ENCODE data around the gene CDH13.

Gene CDH13

GRCh38 chr16:83136419-83136818 lies 509.6 kb downstream of the CDH13 start:
- Histone ChIP-seq H3K9ac (ENCODE audit: low read length) (no peak overlapping the region), H3K4me1 (ENCODE audit: control insufficient read depth in 1 of 2, insufficient read depth in 2 of 2, low read length in 2 of 2) (no peaks in the 10 kb centered on the region), H4K8ac (ENCODE audit: low read depth, low read length) (no peak overlapping the region), H3K14ac (ENCODE audit: low read length) (no peak overlapping the region), H3K4ac (ENCODE audit: low read depth, low read length) (no peak overlapping the region), H2BK5ac (ENCODE audit: low read depth, low read length, poor library complexity) (no peak overlapping the region), H3K4me2 (ENCODE audit: low read length) (no peak overlapping the region), H3K79me2 (ENCODE audit: control insufficient read depth, insufficient read depth, low read length, poor library complexity) (no peaks in the 10 kb centered on the region), H3K27ac (ENCODE audit: low read depth, low read length) (no peak overlapping the region), H3K4me3 (ENCODE audit: low read depth, low read length) (no peak overlapping the region), H3K36me3 (ENCODE audit: control insufficient read depth in 1 of 2, insufficient read depth in 2 of 2, low read length in 2 of 2) (no peaks in the 10 kb centered on the region), H2AFZ (ENCODE audit: insufficient read depth, low read length, poor library complexity) (no peak overlapping the region), H3K18ac (ENCODE audit: low read length) (no peak overlapping the region), H4K12ac (ENCODE audit: low read depth, low read length) (no peak overlapping the region), H2BK12ac (ENCODE audit: low read length) (no peak overlapping the region), H2AK5ac (ENCODE audit: low read length) (no peak overlapping the region), H2BK120ac (ENCODE audit: insufficient read depth, low read length, poor library complexity) (no peak overlapping the region), H3K23ac (ENCODE audit: low read length) (no peak overlapping the region), H3K79me1 (ENCODE audit: low read length) (no peaks in the 10 kb centered on the region), H3K27me3 (ENCODE audit: insufficient read depth, low read length) (no peaks in the 10 kb centered on the region), H3K9me3 (ENCODE audit: insufficient read depth, low read depth, low read length) (no peaks in the 10 kb centered on the region), H4K91ac (ENCODE audit: low read depth, low read length) (no peak overlapping the region)
- no peak for DNase-seq
- no CpG with 5 or more reads among the region's 9 CpGs for WGBS (ENCODE audit: extremely low coverage, insufficient coverage, insufficient read length)

- Histone ChIP-seq H2BK5ac (ENCODE audit: low read depth, low read length, poor library complexity) (no peak overlapping the region), H3K4me3 (ENCODE audit: low read depth, low read length) (no peak overlapping the region), H3K4ac (ENCODE audit: low read depth, low read length) (no peak overlapping the region), H2BK120ac (ENCODE audit: insufficient read depth, low read length, poor library complexity) (no peak overlapping the region), H3K4me2 (ENCODE audit: low read length) (no peak overlapping the region), H3K4me1 (ENCODE audit: control insufficient read depth in 1 of 2, insufficient read depth in 2 of 2, low read length in 2 of 2) (no peaks in the 10 kb centered on the region), H2AK5ac (ENCODE audit: low read length) (no peak overlapping the region), H2AFZ (ENCODE audit: insufficient read depth, low read length, poor library complexity) (no peak overlapping the region), H3K79me2 (ENCODE audit: control insufficient read depth, insufficient read depth, low read length, poor library complexity) (no peaks in the 10 kb centered on the region), H3K36me3 (ENCODE audit: control insufficient read depth in 1 of 2, insufficient read depth in 2 of 2, low read length in 2 of 2) (no peaks in the 10 kb centered on the region), H3K27ac (ENCODE audit: low read depth, low read length) (no peak overlapping the region), H3K18ac (ENCODE audit: low read length) (no peak overlapping the region), H3K14ac (ENCODE audit: low read length) (no peak overlapping the region), H4K8ac (ENCODE audit: low read depth, low read length) (no peak overlapping the region), H3K9ac (ENCODE audit: low read length) (no peak overlapping the region), H3K9me3 (ENCODE audit: insufficient read depth, low read depth, low read length) (no peaks in the 10 kb centered on the region), H3K79me1 (ENCODE audit: low read length) (no peaks in the 10 kb centered on the region), H4K12ac (ENCODE audit: low read depth, low read length) (no peak overlapping the region), H2BK12ac (ENCODE audit: low read length) (no peak overlapping the region), H3K27me3 (ENCODE audit: insufficient read depth, low read length) (no peaks in the 10 kb centered on the region), H4K91ac (ENCODE audit: low read depth, low read length) (no peak overlapping the region), H3K23ac (ENCODE audit: low read length) (no peak overlapping the region)
- no peak for DNase-seq
- no CpG with 5 or more reads among the region's 5 CpGs for WGBS (ENCODE audit: extremely low coverage, insufficient coverage, insufficient read length)
These were observed 510.2 kb downstream of the CDH13 start for GRCh38 chr16:83136924-83137323.

GRCh38 chr16:83137326-83137781 lies 510.6 kb downstream of the CDH13 start:
- no peak overlapping the region for H4K91ac ChIP-seq (ENCODE audit: low read depth, low read length)
- WGBS (ENCODE audit: extremely low coverage, insufficient coverage, insufficient read length): no CpG with 5 or more reads among the region's 17 CpGs
- H4K8ac ChIP-seq (ENCODE audit: low read depth, low read length): no peak overlapping the region

GRCh38 chr16:83137894-83138293 lies 511.1 kb downstream of the CDH13 start:
- DNase-seq: no peak
- H3K79me1 ChIP-seq (ENCODE audit: low read length): no peaks in the 10 kb centered on the region
- no peak overlapping the region for H3K27ac ChIP-seq (ENCODE audit: low read depth, low read length)
- no peak overlapping the region for H4K91ac ChIP-seq (ENCODE audit: low read depth, low read length)
- H2AFZ ChIP-seq (ENCODE audit: insufficient read depth, low read length, poor library complexity): no peak overlapping the region
- no peak overlapping the region for H4K8ac ChIP-seq (ENCODE audit: low read depth, low read length)
- H3K9me3 ChIP-seq (ENCODE audit: insufficient read depth, low read depth, low read length): no peaks in the 10 kb centered on the region
- no peak overlapping the region for H2BK5ac ChIP-seq (ENCODE audit: low read depth, low read length, poor library complexity)
- H3K4ac ChIP-seq (ENCODE audit: low read depth, low read length): no peak overlapping the region
- no peak overlapping the region for H3K4me3 ChIP-seq (ENCODE audit: low read depth, low read length)
- no peaks in the 10 kb centered on the region for H3K4me1 ChIP-seq (ENCODE audit: control insufficient read depth in 1 of 2, insufficient read depth in 2 of 2, low read length in 2 of 2)
- no peak overlapping the region for H3K18ac ChIP-seq (ENCODE audit: low read length)
- H3K27me3 ChIP-seq (ENCODE audit: insufficient read depth, low read length): no peaks in the 10 kb centered on the region
- no peaks in the 10 kb centered on the region for H3K79me2 ChIP-seq (ENCODE audit: control insufficient read depth, insufficient read depth, low read length, poor library complexity)
- no peak overlapping the region for H2BK12ac ChIP-seq (ENCODE audit: low read length)
- no CpG with 5 or more reads among the region's 5 CpGs for WGBS (ENCODE audit: extremely low coverage, insufficient coverage, insufficient read length)
- no peak overlapping the region for H4K12ac ChIP-seq (ENCODE audit: low read depth, low read length)
- H3K14ac ChIP-seq (ENCODE audit: low read length): no peak overlapping the region
- no peak overlapping the region for H2BK120ac ChIP-seq (ENCODE audit: insufficient read depth, low read length, poor library complexity)
- no peak overlapping the region for H3K9ac ChIP-seq (ENCODE audit: low read length)
- no peak overlapping the region for H3K4me2 ChIP-seq (ENCODE audit: low read length)
- no peak overlapping the region for H2AK5ac ChIP-seq (ENCODE audit: low read length)
- H3K23ac ChIP-seq (ENCODE audit: low read length): no peak overlapping the region
- H3K36me3 ChIP-seq (ENCODE audit: control insufficient read depth in 1 of 2, insufficient read depth in 2 of 2, low read length in 2 of 2): no peaks in the 10 kb centered on the region

More at GRCh38 chr16:83137326-83137781, 510.6 kb downstream of the CDH13 start:
- no peak overlapping the region for H3K14ac ChIP-seq (ENCODE audit: low read length)
- no peak overlapping the region for H3K4me3 ChIP-seq (ENCODE audit: low read depth, low read length)
- H3K79me2 ChIP-seq (ENCODE audit: control insufficient read depth, insufficient read depth, low read length, poor library complexity): no peaks in the 10 kb centered on the region
- H3K4me2 ChIP-seq (ENCODE audit: low read length): no peak overlapping the region
- no peaks in the 10 kb centered on the region for H3K36me3 ChIP-seq (ENCODE audit: control insufficient read depth in 1 of 2, insufficient read depth in 2 of 2, low read length in 2 of 2)
- no peak overlapping the region for H2AFZ ChIP-seq (ENCODE audit: insufficient read depth, low read length, poor library complexity)
- H3K9ac ChIP-seq (ENCODE audit: low read length): no peak overlapping the region
- no peaks in the 10 kb centered on the region for H3K27me3 ChIP-seq (ENCODE audit: insufficient read depth, low read length)
- H3K4ac ChIP-seq (ENCODE audit: low read depth, low read length): no peak overlapping the region
- no peak overlapping the region for H3K23ac ChIP-seq (ENCODE audit: low read length)
- H3K18ac ChIP-seq (ENCODE audit: low read length): no peak overlapping the region
- no peaks in the 10 kb centered on the region for H3K79me1 ChIP-seq (ENCODE audit: low read length)
- H2BK12ac ChIP-seq (ENCODE audit: low read length): no peak overlapping the region
- no peaks in the 10 kb centered on the region for H3K4me1 ChIP-seq (ENCODE audit: control insufficient read depth in 1 of 2, insufficient read depth in 2 of 2, low read length in 2 of 2)
- no peak overlapping the region for H2BK120ac ChIP-seq (ENCODE audit: insufficient read depth, low read length, poor library complexity)
- no peak overlapping the region for H2AK5ac ChIP-seq (ENCODE audit: low read length)
- no peak overlapping the region for H2BK5ac ChIP-seq (ENCODE audit: low read depth, low read length, poor library complexity)
- no peak overlapping the region for H3K27ac ChIP-seq (ENCODE audit: low read depth, low read length)
- H4K12ac ChIP-seq (ENCODE audit: low read depth, low read length): no peak overlapping the region
- no peak for DNase-seq
- no peaks in the 10 kb centered on the region for H3K9me3 ChIP-seq (ENCODE audit: insufficient read depth, low read depth, low read length)

All from trophoblast cell (in vitro differentiated cells and primary cell).